Memory B cell (primary cell): Measurements from ENCODE around the gene LUC7L2.
A peak's percentile ranks its signal among the peaks of the same experiment; 100 is the strongest.
"Not testable (repeated sequence)": the region's sequence is repeated elsewhere in the genome, so short reads cannot be mapped to it uniquely, and the experiment has no call there.

Experiments used
- ATAC-seq: fragments of 150-1000 bp; cut with Tn5 transposase; 2 replicates; pipeline ENCODE4 v1.10.0; 2021; ENCODE audit warnings: low read depth, mild to moderate bottlenecking, moderate library complexity
- DNase-seq, 2 donors: peaks; one replicate each; pipeline ENCODE4 v3.0.0; 2022; ENCODE audit warnings: low spot score in 2 of 2
- H3K27ac Mint-ChIP-seq: one replicate; pipeline ENCODE4 v1.8.0; 2022; ENCODE audit warnings: mild to moderate bottlenecking, moderate library complexity, mixed read lengths
- H3K27me3 Mint-ChIP-seq: one replicate; pipeline ENCODE4 v1.8.0; 2022; ENCODE audit warnings: mixed read lengths
- H3K36me3 Mint-ChIP-seq: one replicate; pipeline ENCODE4 v1.8.0; 2022; ENCODE audit warnings: mild to moderate bottlenecking, mixed read lengths
- H3K4me1 Mint-ChIP-seq: one replicate; pipeline ENCODE4 v1.8.0; 2022; ENCODE audit warnings: mixed read lengths
- H3K4me3 Mint-ChIP-seq: one replicate; pipeline ENCODE4 v1.8.0; 2022; ENCODE audit warnings: mild to moderate bottlenecking, moderate library complexity, mixed read lengths
- H3K9me3 Mint-ChIP-seq: one replicate; pipeline ENCODE4 v1.8.0; 2022; ENCODE audit warnings: mixed read lengths

The LUC7L2 gene

DNA sequence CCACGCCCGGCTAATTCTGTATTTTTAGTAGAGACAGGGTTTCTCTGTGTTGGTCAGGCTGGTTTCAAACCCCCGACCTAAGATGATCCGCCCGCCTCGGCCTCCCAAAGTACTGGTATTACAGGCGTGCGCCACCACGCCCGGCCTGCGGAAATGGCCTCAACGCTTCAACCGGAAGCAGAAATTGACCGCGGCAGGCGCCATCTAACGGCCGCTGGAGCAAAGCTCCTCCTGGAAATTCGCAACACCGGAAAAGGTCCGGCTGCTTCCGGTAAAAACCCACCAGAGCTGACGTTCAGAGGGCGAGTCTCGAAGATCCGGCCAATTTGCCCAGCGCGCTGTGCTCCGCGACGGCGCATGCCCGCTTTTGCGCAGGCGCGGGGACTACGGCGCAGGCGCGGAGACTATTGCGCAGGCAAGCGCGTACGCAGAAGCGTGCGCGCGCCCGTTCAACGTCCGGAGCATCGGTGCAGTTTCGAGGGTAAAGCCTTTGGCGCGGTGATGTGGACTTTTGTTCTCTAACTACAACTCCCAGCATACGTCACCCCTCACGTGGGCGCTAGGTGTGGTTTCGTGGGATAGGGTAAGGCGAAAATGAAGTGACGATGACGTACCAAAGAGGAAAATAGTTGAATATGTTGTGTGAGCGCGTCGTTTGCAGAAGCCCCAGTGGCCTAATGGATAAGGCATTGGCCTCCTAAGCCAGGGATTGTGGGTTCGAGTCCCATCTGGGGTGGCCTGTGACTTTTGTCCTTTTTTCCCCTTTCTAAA is 19.5 kb upstream of the LUC7L2 start:
- H3K4me3 Mint-ChIP-seq = peak overlapping the region; percentile 98
- ATAC-seq (peak; percentile 79), DNase-seq (peak; percentile 98)
- H3K36me3 Mint-ChIP-seq = peaks cover 4% of the 10 kb centered on the region
- H3K27me3 Mint-ChIP-seq = no peaks in the 10 kb centered on the region
- H3K9me3 Mint-ChIP-seq = peaks cover 2% of the 10 kb centered on the region
- peak overlapping the region; percentile 100 for H3K27ac Mint-ChIP-seq
- peaks cover 20% of the 10 kb centered on the region for H3K4me1 Mint-ChIP-seq

DNA sequence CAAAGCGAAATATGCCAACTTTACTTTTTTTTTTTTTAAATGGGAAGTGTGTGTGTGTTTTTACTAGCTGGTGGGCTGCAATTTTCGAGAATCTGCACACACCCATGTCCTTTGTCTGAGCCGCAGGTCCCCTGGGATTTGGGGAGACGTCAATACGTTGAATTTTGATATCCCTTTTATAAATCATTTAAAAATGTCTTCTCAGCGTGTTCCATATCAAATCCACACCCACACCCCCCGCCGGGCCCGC is 19.0 kb upstream of the LUC7L2 start:
- DNase-seq (no peak), ATAC-seq (no peak)
- Mint-ChIP-seq H3K9me3 (peaks cover 2% of the 10 kb centered on the region), H3K4me1 (peaks cover 23% of the 10 kb centered on the region), H3K4me3 (peak overlapping the region; percentile 98), H3K27ac (peak overlapping the region; percentile 100), H3K27me3 (no peaks in the 10 kb centered on the region), H3K36me3 (peaks cover 4% of the 10 kb centered on the region)

DNA sequence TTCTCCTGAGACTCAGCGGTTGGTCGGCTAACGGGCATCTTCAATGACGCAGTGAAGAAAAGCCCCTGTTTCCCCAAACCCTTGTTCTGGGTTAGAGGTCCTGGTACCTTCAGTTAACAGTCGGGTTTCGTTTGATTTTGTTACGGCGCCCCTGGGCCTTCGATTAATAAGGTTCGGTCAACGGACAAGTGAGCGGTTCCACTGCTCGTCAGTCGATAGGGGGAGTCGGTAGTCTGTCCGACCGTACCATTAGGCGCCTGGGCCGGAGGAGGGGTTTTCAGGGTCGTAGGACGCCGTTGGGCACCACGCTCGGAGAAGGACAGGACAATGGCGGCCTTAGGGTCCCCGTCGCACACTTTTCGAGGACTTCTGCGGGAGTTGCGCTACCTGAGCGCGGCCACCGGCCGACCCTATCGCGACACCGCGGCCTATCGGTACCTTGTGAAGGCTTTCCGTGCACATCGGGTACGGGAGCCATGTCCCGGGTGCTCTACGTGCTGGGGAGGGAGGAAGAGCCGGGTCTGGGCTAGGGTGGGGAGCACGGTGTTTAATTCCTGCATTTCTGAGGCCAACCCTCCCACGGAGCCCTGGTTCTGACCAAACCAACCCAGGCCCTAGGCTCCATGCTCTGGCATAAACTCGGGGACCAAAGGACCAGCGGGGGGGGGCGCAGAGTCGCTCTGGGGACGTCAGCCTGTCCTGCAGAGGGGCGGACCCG is 18.5 kb upstream of the LUC7L2 start, which contains the start of gene FMC1:
Gene FMC1 (plus strand): TSS at position 280 of the 718 bp plus-strand sequence. CDS start 48 bp downstream, at position 328.
- Mint-ChIP-seq H3K4me1 (peaks cover 23% of the 10 kb centered on the region), H3K27ac (peak within 1 kb of the TSS; percentile 100), H3K27me3 (no peaks in the 10 kb centered on the region), H3K9me3 (peaks cover 2% of the 10 kb centered on the region), H3K4me3 (peak within 1 kb of the TSS; percentile 98), H3K36me3 (peaks cover 5% of the 10 kb centered on the region)
- ATAC-seq (peak; percentile 50), DNase-seq (peak; percentile 80 to 82)

DNA sequence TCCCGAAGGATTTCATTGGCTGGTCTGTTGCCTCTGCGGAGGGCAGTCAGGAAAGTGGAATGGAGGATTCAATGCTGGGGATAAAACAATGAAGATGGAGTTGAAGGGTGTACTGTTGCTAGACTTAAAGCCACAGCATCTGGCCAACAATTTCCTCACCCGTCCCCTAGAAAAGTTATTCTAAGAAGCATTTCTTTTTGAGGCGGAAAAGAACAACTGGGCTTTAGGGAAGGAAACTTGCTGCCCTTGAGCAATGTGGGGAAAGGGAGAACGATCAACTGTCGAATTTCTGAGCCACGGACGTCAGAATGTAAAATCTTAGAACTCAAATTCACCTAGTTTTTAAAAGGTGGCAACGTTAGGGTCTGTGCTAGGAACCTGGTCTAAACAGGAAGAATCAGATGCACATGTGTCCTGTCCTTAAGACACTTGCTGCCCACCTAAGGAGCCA is 17.9 kb upstream of the LUC7L2 start:
- no peak for DNase-seq
- Mint-ChIP-seq H3K27me3 (no peaks in the 10 kb centered on the region), H3K27ac (peak overlapping the region; percentile 100), H3K4me3 (peak overlapping the region; percentile 98), H3K9me3 (peaks cover 2% of the 10 kb centered on the region), H3K4me1 (peaks cover 23% of the 10 kb centered on the region), H3K36me3 (peaks cover 7% of the 10 kb centered on the region)
- ATAC-seq = no peak

DNA sequence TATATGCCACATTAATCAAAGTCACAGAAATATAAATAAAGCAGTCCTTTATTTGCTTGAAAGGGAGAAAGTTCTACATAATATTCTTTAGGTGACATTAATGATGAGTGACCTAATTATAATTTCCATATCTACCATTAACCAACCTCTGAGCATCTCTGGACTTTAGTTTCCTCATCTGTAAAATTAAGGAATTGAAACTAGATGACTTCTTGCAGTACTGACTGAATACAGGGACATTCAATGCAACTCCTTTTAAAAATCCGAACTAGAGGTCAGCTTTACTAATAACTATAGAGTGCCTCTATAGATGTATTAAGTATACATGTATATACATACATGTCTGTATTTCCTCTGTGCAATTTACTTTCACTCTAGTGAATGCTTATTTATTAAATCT is 14.7 kb upstream of the LUC7L2 start:
- ATAC-seq = no peak
- DNase-seq = no peak
- peaks cover 20% of the 10 kb centered on the region for H3K4me1 Mint-ChIP-seq
- H3K36me3 Mint-ChIP-seq = peaks cover 12% of the 10 kb centered on the region
- H3K27ac Mint-ChIP-seq = no peak overlapping the region
- H3K27me3 Mint-ChIP-seq = no peaks in the 10 kb centered on the region
- no peak overlapping the region for H3K4me3 Mint-ChIP-seq
- H3K9me3 Mint-ChIP-seq = peaks cover 2% of the 10 kb centered on the region

DNA sequence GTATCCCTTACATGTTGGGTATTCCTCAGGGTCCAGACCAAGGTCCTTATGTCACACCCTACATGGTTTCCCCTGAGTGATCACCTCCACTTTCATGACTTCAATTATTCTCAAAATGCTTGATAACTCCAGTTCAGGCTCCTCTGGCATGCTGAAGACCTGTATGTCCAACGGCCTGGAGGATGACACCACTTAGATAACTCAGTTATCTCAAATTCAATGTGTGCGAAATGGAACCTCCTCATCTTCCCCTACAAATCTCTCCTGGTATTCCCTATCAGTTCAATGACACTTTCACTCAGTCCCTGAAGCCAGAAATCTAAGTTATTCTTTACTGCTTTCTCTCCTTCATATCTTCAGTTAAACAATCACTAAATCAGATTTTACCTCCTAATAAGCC is 8.7 kb upstream of the LUC7L2 start:
- peaks cover 17% of the 10 kb centered on the region for H3K36me3 Mint-ChIP-seq
- ATAC-seq (no peak), DNase-seq (no peak)
- H3K27ac Mint-ChIP-seq = no peak overlapping the region
- no peaks in the 10 kb centered on the region for H3K27me3 Mint-ChIP-seq
- H3K9me3 Mint-ChIP-seq = no peaks in the 10 kb centered on the region
- no peak overlapping the region for H3K4me3 Mint-ChIP-seq
- peaks cover 2% of the 10 kb centered on the region for H3K4me1 Mint-ChIP-seq

DNA sequence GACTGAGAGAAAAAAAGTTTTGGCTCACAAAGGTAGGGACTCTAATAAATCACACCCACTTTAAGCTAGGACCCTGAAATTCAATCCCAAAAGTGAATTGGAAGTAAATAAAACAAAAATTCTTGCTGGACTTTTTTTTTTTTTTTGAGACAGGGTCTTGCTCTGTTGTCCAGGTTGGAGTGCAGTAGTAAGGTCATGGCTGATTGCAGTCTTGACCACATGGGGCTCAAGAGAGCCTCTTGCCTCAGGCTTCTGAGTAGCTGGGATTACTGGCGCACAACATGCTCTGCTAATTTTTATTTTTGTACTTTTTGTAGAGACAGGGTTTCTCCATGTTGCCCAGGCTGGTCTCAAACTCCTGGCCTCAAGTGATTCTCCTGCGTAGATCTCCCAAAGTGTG is 5.0 kb upstream of the LUC7L2 start:
- H3K27me3 Mint-ChIP-seq = no peaks in the 10 kb centered on the region
- no peak for ATAC-seq
- H3K9me3 Mint-ChIP-seq = no peaks in the 10 kb centered on the region
- no peak for DNase-seq
- H3K36me3 Mint-ChIP-seq = peaks cover 9% of the 10 kb centered on the region
- no peak overlapping the region for H3K27ac Mint-ChIP-seq
- H3K4me3 Mint-ChIP-seq = no peak overlapping the region
- H3K4me1 Mint-ChIP-seq = peaks cover 2% of the 10 kb centered on the region

DNA sequence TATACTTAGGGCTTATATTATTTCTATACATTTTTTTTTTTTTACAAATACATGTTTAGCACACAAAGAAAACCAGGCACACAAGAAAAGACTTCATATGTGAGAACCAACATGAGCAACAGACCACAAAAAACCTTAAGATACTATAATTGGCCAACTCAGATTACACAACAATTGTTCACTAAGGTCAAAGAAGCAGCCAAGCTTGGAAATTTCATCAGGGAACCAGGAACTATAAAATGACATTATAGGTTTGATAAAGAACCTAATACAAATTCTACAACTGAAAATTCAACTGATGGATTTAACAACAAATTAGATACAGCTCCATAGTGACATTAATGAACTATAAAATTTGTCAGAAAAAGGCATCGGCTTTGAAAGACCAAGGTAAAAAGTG is 4.4 kb upstream of the LUC7L2 start:
- Mint-ChIP-seq H3K4me1 (peaks cover 1% of the 10 kb centered on the region), H3K27me3 (no peaks in the 10 kb centered on the region), H3K27ac (no peak overlapping the region), H3K4me3 (no peak overlapping the region), H3K9me3 (no peaks in the 10 kb centered on the region), H3K36me3 (peaks cover 9% of the 10 kb centered on the region)
- DNase-seq (no peak), ATAC-seq (no peak)

DNA sequence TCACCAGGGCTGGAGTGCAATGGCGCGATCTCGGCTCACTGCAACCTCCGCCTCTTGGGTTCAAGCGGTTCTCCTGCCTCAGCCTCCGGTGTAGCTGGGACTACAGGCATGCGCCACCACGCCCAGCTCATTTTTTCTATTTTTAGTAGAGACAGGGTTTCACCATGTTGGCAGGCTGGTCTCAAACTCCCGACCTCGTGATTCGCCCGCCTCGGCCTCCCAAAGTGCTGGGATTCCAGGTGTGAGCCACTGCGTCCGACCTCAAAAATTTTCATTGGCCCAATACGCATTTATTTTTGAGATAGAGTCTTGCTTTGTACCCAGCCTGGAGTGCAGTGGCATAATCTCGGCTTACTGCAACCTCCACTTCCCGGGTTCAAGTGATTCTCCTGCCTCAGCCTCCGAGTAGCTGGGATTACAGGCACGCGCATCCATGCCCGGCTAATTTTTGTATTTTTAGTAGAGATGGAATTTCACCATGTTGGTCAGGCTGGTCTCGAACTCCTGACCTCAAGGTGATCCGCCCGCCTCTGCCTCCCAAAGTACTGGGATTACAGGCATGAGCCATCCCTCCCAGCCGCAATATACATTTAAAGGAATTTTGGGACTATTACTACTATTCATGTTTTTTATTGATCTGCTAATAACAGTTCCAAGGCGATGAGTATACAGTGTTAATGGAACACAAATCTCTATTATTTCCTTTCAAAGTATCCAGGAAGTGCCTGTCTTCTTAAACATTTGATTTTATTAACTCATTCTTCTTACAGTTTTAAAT is 1.8 kb upstream of the LUC7L2 start:
- ATAC-seq, H3K9me3 Mint-ChIP-seq, H3K27me3 Mint-ChIP-seq, DNase-seq, H3K4me1 Mint-ChIP-seq, H3K36me3 Mint-ChIP-seq: not testable (repeated sequence)
- Mint-ChIP-seq H3K27ac (peak overlapping the region; percentile 96), H3K4me3 (peak overlapping the region; percentile 98)

DNA sequence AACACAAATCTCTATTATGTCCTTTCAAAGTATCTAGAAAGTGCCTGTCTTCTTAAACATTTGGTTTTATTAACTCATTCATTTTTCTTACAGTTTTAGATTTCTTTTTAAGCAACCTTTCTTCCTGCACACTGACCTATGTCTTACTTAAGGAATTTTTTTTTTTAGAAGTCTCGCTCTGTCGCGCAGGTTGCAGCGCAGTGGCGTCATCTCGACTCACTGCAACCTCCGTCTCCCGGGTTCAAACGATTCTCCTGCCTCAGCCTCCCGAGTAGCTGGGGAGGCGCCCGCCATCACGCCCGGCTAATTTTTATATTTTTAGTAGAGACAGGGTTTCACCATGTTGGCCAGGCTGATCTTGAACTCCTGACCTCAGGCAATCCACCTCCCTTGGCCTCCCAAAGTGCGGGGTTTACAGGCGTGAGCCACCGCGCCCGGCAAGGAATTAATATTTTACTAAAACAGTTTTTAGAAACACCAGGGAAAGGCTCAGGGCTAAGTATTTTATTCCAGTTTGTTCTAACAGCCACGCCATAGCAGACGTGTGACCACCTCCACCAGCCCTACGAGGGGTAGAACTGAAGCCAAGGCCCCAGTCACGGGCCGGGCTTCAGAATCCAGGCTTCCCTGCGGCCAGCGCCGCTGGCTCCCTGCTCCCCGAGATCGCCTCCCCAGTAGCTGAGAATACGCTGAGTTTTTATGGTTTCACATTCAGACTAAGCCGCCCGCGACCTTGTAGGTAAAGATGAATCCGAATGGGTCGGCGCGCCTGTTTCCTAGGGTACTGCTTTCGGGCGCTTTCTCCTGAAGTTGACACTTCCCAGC is 941 bp upstream of the LUC7L2 start:
- DNase-seq (peak; percentile 11 to 24), ATAC-seq (peak; percentile 9)
- Mint-ChIP-seq H3K4me3 (peak overlapping the region; percentile 98), H3K36me3 (peaks cover 2% of the 10 kb centered on the region), H3K4me1 (peaks cover 10% of the 10 kb centered on the region), H3K27me3 (no peaks in the 10 kb centered on the region), H3K9me3 (no peaks in the 10 kb centered on the region), H3K27ac (peak overlapping the region; percentile 96)

DNA sequence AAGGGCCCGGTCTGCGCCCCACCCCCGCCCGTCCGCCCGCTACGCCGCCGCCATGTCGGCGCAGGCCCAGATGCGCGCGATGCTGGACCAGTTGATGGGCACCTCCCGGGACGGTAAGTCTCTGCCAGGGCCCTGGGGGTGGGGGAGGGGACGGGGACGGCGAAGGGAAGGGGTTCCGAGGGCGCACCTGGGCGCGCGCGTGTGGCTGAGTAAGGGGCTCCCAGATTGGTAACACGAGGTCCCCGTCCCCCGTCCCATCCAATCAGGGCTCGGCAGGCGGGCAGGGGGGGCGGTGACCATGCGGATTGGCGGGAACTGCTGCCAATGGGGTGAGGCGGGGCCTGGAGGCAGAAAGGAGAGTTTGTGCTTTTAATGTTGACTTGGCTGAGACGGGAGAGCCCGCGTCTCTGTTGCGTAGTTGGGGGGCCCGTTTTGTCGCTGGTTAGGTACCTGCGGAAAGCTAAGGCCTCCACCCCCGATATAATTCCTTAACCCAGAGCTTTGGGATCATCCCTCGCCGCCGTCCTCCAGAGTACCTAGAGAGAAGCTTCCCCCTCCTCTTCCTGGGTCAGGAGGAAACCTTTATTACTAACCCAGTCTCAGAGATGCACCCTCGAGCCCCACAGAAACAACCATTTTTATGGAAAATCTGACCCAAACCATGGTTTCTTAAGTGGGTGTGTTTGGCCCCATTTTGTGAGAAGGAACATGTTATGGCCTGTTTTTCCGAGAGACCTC is 685 bp downstream of the LUC7L2 start:
- ATAC-seq (peak; percentile 69), DNase-seq (peak; percentile 94 to 97)
- Mint-ChIP-seq H3K4me1 (peaks cover 12% of the 10 kb centered on the region), H3K9me3 (no peaks in the 10 kb centered on the region), H3K4me3 (peak overlapping the region; percentile 98), H3K27ac (peak overlapping the region; percentile 96), H3K27me3 (no peaks in the 10 kb centered on the region), H3K36me3 (peaks cover 4% of the 10 kb centered on the region)

DNA sequence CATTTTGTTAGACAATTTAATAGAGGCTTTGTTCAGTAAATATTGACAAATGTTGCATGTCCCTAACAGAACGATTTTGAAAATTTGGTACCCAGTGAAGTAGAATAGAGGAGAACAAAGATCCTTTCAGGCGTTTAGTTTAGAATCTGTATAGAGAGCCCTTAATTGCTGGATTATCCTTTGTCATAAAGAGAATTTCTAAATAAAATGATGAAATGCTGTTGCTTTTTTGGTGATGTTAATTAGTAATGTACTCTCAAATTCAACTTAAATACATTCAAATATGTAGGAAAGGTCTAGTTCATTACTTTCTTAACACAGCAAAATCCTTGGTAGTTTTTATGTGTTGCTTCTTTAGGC is 1.2 kb downstream of the LUC7L2 start:
- ATAC-seq (no peak), DNase-seq (no peak)
- Mint-ChIP-seq H3K27ac (peak overlapping the region; percentile 96), H3K4me3 (peak overlapping the region; percentile 98), H3K36me3 (peaks cover 6% of the 10 kb centered on the region), H3K27me3 (no peaks in the 10 kb centered on the region), H3K4me1 (peaks cover 17% of the 10 kb centered on the region), H3K9me3 (no peaks in the 10 kb centered on the region)

DNA sequence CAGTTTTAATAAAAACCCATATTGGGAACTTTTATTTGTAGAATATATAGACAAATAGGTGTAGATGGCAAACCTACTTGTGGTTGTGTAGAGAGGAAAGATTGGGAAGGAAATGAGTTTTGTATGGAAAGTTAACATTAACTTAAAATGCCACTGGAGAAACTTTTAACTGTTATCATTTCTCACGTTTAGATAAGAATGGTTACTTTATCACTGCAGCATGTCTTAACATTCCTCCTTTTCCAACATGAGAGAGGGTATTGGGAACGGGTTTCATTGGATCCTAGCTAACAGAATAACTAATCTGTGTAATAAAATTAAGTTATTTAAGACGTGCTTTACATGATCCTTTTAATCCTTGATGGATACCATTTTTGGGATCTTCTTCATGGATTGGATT is 1.8 kb downstream of the LUC7L2 start:
- DNase-seq (no peak), ATAC-seq (no peak)
- Mint-ChIP-seq H3K9me3 (no peaks in the 10 kb centered on the region), H3K27me3 (no peaks in the 10 kb centered on the region), H3K27ac (peak overlapping the region; percentile 47), H3K4me3 (peak overlapping the region; percentile 52), H3K36me3 (peaks cover 6% of the 10 kb centered on the region), H3K4me1 (peaks cover 17% of the 10 kb centered on the region)
